HG02885 (cell line): ENCODE results near the gene TLE3.
A peak's percentile ranks its signal among the peaks of the same experiment; 100 is the strongest.

Experiments
- ATAC-seq: cut with Tn5 transposase; IDR thresholded peaks from one replicate; pipeline ENCODE4 v1.9.1; 2021; ENCODE audit warnings: mild to moderate bottlenecking; ENCODE audit not compliant: unreplicated experiment, poor library complexity

Gene TLE3

GRCh38 chr15:70017025-70017424 lies 80.7 kb downstream of the TLE3 start:
- no peak for ATAC-seq

DNA sequence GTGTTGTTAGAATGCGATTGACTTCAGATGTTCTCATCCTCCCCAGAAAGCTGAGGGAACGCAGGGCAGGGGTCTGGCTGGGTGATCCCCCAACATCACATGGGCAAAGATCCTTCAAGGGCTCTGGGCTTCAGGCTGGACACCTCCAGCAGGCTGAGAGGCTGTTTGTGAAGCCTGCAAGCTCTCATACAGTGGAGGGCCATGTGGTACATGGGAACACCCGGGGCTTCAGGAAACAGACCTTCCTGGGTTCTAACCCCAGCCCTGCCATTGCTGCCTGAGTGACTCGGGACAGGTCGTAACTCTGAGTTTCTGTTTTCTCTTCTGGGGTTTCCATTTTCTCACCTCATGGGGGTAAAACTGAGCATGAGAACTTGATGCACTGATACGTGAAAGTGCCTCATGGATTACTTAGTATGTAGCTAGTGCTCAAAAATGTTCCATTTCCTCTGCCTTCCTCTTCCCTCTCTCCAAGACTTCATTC lies 81.2 kb downstream of the TLE3 start:
- ATAC-seq: no peak

GRCh38 chr15:70014860-70015490 lies 82.7 kb downstream of the TLE3 start:
- ATAC-seq: peak; percentile 83

DNA sequence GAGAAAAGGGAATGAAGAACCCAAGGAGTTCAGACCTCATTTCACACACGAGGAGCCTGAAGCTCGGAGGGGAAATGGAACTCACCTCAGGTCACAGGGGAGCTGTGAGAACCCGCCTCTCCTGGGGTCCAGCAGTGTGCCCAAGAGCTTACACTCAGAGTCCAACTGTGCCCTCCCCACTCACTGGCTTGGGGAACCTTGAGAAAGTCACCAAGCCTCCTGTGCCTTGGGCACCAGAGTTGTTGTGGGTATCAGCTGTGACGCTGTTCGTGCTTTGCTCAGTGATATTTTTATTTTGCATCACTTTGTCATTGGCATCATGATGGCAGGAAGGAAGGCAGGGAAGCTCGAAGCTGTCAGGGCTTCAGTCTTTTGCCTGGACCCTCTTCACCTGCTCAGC lies 83.4 kb downstream of the TLE3 start:
- no peak for ATAC-seq

DNA sequence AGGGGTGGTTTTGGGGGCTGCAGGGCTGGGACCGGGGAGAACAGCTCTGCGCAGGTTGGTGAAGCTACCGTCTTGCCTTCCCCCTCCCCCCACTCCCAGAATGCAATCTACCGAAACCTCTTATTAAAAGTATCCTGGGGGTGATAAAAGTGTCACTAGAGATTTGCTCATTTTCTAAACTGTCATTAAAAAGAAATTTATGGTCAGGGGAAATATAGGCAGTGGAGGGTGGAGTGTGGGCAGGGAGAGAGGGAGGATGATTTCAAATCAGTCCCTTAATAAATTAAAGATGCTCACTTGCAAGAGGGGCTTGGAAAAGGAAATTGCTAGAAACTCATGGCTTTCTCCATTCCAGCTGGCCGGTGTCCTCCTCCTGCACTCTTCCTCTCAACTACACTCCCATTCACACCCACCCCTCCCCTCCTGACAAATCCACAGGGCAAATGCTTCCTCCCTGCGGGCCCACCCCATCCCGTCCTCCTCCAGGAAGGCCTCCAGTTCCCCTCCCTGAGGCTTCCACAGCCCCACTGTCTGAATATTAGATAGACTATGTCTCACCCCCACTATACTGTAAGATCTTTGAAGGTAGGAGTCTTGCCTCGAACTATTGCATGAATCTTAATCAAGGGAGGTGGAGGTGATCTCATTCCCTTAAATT lies 83.9 kb downstream of the TLE3 start:
- no peak for ATAC-seq

- no peak for ATAC-seq
Measured at GRCh38 chr15:70012895-70013294, 84.8 kb downstream of the TLE3 start.

DNA sequence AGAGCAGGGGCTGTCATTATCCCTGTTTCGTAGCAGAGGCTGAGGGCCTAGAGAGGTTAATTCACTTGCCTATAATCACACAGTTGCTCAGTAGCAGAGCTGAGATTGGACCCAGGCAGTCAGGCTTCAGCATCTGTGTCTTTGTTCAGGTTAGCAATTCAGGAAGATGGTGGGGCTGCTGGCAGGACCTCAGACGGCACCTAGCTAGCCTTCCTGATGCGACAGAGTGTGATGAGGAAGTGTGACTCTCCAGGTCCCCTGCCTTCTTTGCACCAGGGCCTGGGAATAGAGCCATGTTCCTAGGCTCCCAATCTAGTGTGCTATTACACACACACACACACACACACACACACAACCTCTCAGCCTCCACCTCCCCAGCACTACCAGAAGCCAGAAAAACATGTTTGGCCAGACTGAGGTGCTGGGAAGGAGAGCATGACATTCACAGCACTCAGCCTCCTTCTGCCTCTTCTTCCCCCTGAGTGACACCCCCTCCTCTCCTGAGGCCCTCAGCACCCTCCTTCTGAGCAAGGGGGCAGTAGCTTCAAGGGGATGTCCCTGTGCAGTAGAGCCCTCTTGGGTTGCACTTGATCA lies 88.9 kb downstream of the TLE3 start:
- no peak for ATAC-seq

- no peak for ATAC-seq
Measured at GRCh38 chr15:70006259-70007147, 91.2 kb downstream of the TLE3 start.

- ATAC-seq: no peak
Measured at GRCh38 chr15:70004826-70005225, 92.9 kb downstream of the TLE3 start.

- ATAC-seq: no peak
Measured at GRCh38 chr15:70002897-70003296, 94.8 kb downstream of the TLE3 start.

GRCh38 chr15:70001859-70002258 lies 95.9 kb downstream of the TLE3 start:
- no peak for ATAC-seq

GRCh38 chr15:69999392-70000085 lies 98.2 kb downstream of the TLE3 start:
- no peak for ATAC-seq

DNA sequence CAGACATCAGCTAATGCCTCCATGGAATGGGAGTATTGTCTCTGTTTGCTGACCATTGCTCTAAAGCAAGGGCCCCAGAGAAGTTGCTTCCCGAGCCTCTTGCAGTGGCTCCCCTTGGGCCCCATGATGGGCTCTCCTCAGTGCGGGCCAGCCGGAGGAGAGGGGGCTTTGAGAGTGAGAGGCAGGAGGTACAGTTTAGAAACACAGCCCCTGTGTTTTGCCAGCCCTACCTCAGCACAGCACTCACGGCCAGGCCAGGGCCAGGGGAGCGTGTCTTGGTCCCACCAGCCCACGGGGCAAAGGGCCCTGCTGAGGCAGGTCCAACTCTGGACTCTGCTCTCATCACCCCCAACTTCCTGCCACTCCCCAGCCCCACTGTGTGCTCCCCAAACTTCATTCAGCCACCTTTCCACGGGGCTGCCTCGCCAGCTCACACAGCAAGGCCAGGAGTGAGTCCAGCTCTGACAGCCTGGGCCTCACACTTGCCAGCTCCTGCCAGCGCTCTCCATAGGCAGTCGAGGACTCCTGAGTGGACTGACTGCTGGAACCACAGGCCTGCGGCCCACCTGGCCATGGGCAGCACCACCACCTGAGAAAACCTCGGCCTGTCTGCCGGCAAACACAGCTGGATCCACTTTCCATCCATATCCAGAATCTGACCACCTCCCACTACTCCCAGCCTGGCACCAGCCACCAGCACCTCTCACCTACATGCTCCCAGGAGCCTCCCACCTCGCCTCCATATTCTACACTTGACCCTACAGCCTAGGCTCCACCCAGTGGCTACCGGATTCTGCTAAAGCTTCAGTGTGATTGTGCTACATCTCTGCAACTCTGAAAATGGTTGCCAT lies 99.0 kb downstream of the TLE3 start:
- no peak for ATAC-seq

DNA sequence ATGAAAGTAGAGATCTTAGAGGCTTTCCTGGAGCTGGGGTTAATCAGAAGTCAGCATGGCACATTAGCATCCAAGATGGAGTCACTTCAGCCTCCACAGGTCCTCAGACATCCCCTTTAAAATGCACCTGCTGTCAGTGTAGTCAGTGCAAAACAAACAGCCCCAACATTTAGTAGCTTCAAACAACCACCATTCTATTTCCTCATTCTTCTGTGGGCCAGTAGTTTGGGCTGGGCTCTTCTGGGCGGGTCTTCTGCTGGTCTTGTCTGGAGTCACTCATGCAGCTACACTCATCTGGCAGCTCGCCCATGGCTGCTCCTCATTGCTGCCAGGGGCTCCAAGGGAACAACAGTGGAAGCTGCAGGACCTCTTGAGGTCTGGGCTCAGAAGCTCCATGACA lies 99.9 kb downstream of the TLE3 start:
- ATAC-seq: no peak
